Measurements from ENCODE around the gene CNN2. TPM values are rescaled to one million over a fixed set of nuclear protein-coding genes. Genes with fewer than 3 reads are reported as not detected.
A peak's percentile ranks its signal among the peaks of the same experiment; 100 is the strongest.

The CNN2 gene
- total and polyA plus RNA-seq, 2 of the 13 experiments (the other 11 are each of a cell fraction or from before 2014, with no cell fraction given): 63.6 to 70.0 TPM

DNA sequence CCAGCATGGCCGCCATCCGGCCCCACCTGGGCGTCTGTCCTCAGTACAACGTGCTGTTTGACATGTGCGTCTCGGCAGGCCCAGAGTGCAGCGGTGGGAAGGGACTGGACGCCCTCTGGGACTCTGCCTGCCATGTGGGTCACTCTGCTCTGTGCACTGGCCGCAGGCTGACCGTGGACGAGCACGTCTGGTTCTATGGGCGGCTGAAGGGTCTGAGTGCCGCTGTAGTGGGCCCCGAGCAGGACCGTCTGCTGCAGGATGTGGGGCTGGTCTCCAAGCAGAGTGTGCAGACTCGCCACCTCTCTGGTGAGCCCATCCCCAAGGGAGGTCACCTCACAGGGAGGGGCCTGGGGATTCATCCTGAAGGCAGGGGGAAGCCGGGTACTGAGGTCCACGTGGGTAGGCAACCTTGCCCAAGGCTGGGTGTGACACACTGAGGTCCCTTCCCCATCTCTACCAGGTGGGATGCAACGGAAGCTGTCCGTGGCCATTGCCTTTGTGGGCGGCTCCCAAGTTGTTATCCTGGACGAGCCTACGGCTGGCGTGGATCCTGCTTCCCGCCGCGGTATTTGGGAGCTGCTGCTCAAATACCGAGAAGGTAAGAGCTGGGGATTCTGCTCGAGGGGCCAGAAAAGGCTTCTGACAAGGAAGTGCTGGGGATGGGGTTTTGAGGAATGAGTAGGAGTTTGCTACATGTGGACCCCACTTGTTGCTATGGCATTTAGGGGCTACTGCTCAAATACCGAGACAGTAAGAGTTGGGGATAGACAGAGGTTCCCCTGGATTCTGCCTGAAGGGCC is 24.8 kb downstream of the CNN2 start (continued):
- TF ChIP-seq, protein P1, sequence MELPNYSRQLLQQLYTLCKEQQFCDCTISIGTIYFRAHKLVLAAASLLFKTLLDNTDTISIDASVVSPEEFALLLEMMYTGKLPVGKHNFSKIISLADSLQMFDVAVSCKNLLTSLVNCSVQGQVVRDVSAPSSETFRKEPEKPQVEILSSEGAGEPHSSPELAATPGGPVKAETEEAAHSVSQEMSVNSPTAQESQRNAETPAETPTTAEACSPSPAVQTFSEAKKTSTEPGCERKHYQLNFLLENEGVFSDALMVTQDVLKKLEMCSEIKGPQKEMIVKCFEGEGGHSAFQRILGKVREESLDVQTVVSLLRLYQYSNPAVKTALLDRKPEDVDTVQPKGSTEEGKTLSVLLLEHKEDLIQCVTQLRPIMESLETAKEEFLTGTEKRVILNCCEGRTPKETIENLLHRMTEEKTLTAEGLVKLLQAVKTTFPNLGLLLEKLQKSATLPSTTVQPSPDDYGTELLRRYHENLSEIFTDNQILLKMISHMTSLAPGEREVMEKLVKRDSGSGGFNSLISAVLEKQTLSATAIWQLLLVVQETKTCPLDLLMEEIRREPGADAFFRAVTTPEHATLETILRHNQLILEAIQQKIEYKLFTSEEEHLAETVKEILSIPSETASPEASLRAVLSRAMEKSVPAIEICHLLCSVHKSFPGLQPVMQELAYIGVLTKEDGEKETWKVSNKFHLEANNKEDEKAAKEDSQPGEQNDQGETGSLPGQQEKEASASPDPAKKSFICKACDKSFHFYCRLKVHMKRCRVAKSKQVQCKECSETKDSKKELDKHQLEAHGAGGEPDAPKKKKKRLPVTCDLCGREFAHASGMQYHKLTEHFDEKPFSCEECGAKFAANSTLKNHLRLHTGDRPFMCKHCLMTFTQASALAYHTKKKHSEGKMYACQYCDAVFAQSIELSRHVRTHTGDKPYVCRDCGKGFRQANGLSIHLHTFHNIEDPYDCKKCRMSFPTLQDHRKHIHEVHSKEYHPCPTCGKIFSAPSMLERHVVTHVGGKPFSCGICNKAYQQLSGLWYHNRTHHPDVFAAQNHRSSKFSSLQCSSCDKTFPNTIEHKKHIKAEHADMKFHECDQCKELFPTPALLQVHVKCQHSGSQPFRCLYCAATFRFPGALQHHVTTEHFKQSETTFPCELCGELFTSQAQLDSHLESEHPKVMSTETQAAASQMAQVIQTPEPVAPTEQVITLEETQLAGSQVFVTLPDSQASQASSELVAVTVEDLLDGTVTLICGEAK (IDR thresholded peaks at IDR 0.05): no peak
- TF ChIP-seq, protein P1 (CRISPR knock-in tag; IDR thresholded peaks at IDR 0.05): peak; percentile 85
- no peak; the same call in 1 of the 2 replicates for TF ChIP-seq ZNF556 (CRISPR knock-in tag; IDR thresholded peaks at IDR 0.05; ENCODE audit: borderline replicate concordance)
- peak; percentile 48; the same call in 1 of the 2 replicates for TF ChIP-seq ZNF30 (CRISPR knock-in tag; IDR thresholded peaks at IDR 0.05)
- TF ChIP-seq SOX13 (IDR thresholded peaks at IDR 0.05): no peak
- TF ChIP-seq SOX13 (CRISPR knock-in tag; conservative IDR thresholded peaks at IDR 0.05 in 1 of 2, IDR thresholded peaks at IDR 0.05 in 1 of 2): peak in 1 of 2 experiments; percentile 15; a peak in 1 of 4 replicates
- TF ChIP-seq ZSCAN9 (CRISPR knock-in tag; IDR thresholded peaks at IDR 0.05; ENCODE audit: borderline replicate concordance): peak; percentile 35
- TF ChIP-seq, protein P2, sequence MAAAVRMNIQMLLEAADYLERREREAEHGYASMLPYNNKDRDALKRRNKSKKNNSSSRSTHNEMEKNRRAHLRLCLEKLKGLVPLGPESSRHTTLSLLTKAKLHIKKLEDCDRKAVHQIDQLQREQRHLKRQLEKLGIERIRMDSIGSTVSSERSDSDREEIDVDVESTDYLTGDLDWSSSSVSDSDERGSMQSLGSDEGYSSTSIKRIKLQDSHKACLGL (CRISPR knock-in tag; IDR thresholded peaks at IDR 0.05): peak; percentile 95
- TF ChIP-seq, protein P3, sequence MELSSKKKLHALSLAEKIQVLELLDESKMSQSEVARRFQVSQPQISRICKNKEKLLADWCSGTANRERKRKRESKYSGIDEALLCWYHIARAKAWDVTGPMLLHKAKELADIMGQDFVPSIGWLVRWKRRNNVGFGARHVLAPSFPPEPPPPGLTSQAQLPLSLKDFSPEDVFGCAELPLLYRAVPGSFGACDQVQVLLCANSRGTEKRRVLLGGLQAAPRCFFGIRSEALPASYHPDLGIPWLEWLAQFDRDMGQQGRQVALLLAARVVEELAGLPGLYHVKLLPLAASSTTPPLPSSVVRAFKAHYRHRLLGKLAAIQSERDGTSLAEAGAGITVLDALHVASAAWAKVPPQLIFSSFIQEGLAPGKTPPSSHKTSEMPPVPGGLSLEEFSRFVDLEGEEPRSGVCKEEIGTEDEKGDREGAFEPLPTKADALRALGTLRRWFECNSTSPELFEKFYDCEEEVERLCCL (CRISPR knock-in tag; IDR thresholded peaks at IDR 0.05; ENCODE audit: borderline replicate concordance): peak; percentile 76; the same call in 1 of the 2 replicates
- TF ChIP-seq ZNF614 (CRISPR knock-in tag; IDR thresholded peaks at IDR 0.05; ENCODE audit: borderline replicate concordance): peak; percentile 44; the same call in 1 of the 2 replicates
- no peak for TF ChIP-seq KDM1A (CRISPR knock-in tag; IDR thresholded peaks at IDR 0.05)
- peak; percentile 34 to 86; a peak in 3 of 4 replicates for TF ChIP-seq POLR2A (IDR thresholded peaks at IDR 0.05; ENCODE audit: insufficient read depth in 1 of 2, low read depth in 2 of 2, low read length in 2 of 2)
- peak; percentile 71 for TF ChIP-seq ZMYM2 (CRISPR knock-in tag; IDR thresholded peaks at IDR 0.05)
- peak; percentile 93; the same call in 1 of the 2 replicates for TF ChIP-seq ZNF879 (CRISPR knock-in tag; IDR thresholded peaks at IDR 0.05)
- TF ChIP-seq POLR2AphosphoS5 (IDR thresholded peaks at IDR 0.05; ENCODE audit: low read depth, low read length): peak; percentile 60; the same call in 1 of the 2 replicates
- TF ChIP-seq, protein P4, sequence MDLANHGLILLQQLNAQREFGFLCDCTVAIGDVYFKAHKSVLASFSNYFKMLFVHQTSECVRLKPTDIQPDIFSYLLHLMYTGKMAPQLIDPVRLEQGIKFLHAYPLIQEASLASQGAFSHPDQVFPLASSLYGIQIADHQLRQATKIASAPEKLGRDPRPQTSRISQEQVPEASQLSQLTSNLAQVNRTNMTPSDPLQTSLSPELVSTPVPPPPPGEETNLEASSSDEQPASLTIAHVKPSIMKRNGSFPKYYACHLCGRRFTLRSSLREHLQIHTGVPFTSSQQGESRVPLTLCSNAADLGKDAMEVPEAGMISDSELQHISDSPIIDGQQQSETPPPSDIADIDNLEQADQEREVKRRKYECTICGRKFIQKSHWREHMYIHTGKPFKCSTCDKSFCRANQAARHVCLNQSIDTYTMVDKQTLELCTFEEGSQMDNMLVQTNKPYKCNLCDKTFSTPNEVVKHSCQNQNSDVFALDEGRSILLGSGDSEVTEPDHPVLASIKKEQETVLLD (CRISPR knock-in tag; IDR thresholded peaks at IDR 0.05; ENCODE audit: low read depth): peak; percentile 51; the same call in 1 of the 2 replicates
- TF ChIP-seq ZNF251 (CRISPR knock-in tag; IDR thresholded peaks at IDR 0.05): 0 out of 2 replicates have a peak, but pooled peaks have one; percentile 36

Data from HepG2 (cell line).